ENCODE results near the gene CEACAM6. TPM values are rescaled to one million over a fixed set of nuclear protein-coding genes. Genes with fewer than 3 reads are reported as not detected.

Gene CEACAM6
- not detected for polyA plus RNA-seq (2013, experiment 1 of 2)
- polyA plus RNA-seq (2013, experiment 2 of 2) = not detected

DNA sequence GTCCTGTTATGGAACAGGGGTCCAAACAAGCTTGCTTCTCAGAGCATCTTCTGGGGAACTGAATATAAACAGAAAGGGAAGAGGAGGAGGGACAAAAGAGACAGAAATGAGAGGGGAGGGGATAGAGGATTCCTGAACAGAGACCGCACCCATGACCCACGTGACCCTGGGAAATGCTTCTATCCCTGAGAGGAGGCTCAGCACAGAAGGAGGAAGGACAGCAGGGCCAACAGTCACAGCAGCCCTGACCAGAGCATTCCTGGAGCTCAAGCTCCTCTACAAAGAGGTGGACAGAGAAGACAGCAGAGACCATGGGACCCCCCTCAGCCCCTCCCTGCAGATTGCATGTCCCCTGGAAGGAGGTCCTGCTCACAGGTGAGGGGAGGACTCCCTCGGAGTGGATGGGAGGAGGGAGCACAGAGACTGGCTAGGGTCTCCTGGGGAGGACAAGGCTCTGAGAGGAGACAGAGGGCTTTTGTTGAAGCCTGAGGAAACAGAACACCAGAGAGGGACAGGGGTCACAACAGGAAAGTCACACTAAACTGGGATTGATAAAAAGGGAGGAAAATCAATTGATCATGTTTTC, at the start of gene CEACAM6:
Gene CEACAM6, plus strand, starts transcription at position 203 of the 586 bp plus-strand sequence. Its CDS starts 109 bp downstream, at position 312.
- Histone ChIP-seq H3K9ac (ENCODE audit: low read length) (no peak within 1 kb of the TSS), H3K56ac (ENCODE audit: low read length) (no peak within 1 kb of the TSS), H3K4ac (ENCODE audit: low read depth, low read length) (no peak within 1 kb of the TSS), H4K5ac (ENCODE audit: low read length) (no peak within 1 kb of the TSS), H2BK5ac (ENCODE audit: low read length) (no peak within 1 kb of the TSS), H2BK120ac (ENCODE audit: low read depth, low read length) (no peak within 1 kb of the TSS), H3K23ac (ENCODE audit: low read length) (no peak within 1 kb of the TSS), H3K27ac (ENCODE audit: low read depth, low read length) (no peak within 1 kb of the TSS), H3K79me1 (ENCODE audit: low read length) (no peaks in the 10 kb centered on the region), H3K4me3 (ENCODE audit: low read length) (no peak within 1 kb of the TSS), H3K4me2 (ENCODE audit: low read length) (no peak within 1 kb of the TSS), H3K27me3 (ENCODE audit: insufficient read depth, low read length, poor library complexity) (no peaks in the 10 kb centered on the region), H3K18ac (ENCODE audit: low read length) (no peak within 1 kb of the TSS), H2AK5ac (ENCODE audit: low read length) (no peak within 1 kb of the TSS), H3K36me3 (ENCODE audit: control insufficient read depth, insufficient read depth, low read length) (no peaks in the 10 kb centered on the region), H2BK15ac (replicated peaks; ENCODE audit: low read depth) (no peak within 1 kb of the TSS), H3K79me2 (ENCODE audit: control insufficient read depth, insufficient read depth, low read length) (no peaks in the 10 kb centered on the region), H4K8ac (ENCODE audit: low read depth, low read length) (no peak within 1 kb of the TSS), H3K4me1 (ENCODE audit: control insufficient read depth, low read depth, low read length) (no peaks in the 10 kb centered on the region)
- no CpG with 5 or more reads among the region's 3 CpGs for WGBS (ENCODE audit: extremely low coverage, insufficient coverage, low lambda C conversion rate)
- peak; percentile 0 for DNase-seq

- H2BK120ac ChIP-seq (ENCODE audit: low read depth, low read length) = no peak overlapping the region
- no CpG with 5 or more reads among the region's 26 CpGs for WGBS (ENCODE audit: extremely low coverage, insufficient coverage, low lambda C conversion rate)
- DNase-seq = peak; percentile 81
- H3K4me2 ChIP-seq (ENCODE audit: low read length) = no peak overlapping the region
- no peak overlapping the region for H3K56ac ChIP-seq (ENCODE audit: low read length)
- no peak overlapping the region for H2AK5ac ChIP-seq (ENCODE audit: low read length)
- H4K8ac ChIP-seq (ENCODE audit: low read depth, low read length) = no peak overlapping the region
- no peak overlapping the region for H2BK5ac ChIP-seq (ENCODE audit: low read length)
- no peak overlapping the region for H3K4me3 ChIP-seq (ENCODE audit: low read length)
- no peak overlapping the region for H2BK15ac ChIP-seq (replicated peaks; ENCODE audit: low read depth)
- H3K18ac ChIP-seq (ENCODE audit: low read length) = no peak overlapping the region
- H3K4me1 ChIP-seq (ENCODE audit: control insufficient read depth, low read depth, low read length) = no peaks in the 10 kb centered on the region
- no peak overlapping the region for H3K9ac ChIP-seq (ENCODE audit: low read length)
- H3K23ac ChIP-seq (ENCODE audit: low read length) = no peak overlapping the region
- H4K5ac ChIP-seq (ENCODE audit: low read length) = no peak overlapping the region
- H3K27me3 ChIP-seq (ENCODE audit: insufficient read depth, low read length, poor library complexity) = no peaks in the 10 kb centered on the region
- no peak overlapping the region for H3K27ac ChIP-seq (ENCODE audit: low read depth, low read length)
- H3K4ac ChIP-seq (ENCODE audit: low read depth, low read length) = no peak overlapping the region
- no peaks in the 10 kb centered on the region for H3K36me3 ChIP-seq (ENCODE audit: control insufficient read depth, insufficient read depth, low read length)
- H3K79me1 ChIP-seq (ENCODE audit: low read length) = no peaks in the 10 kb centered on the region
- H3K79me2 ChIP-seq (ENCODE audit: control insufficient read depth, insufficient read depth, low read length) = no peaks in the 10 kb centered on the region
Measured at GRCh38 chr19:41706741-41707501, 48.4 kb upstream of the CEACAM6 start.

- no peak overlapping the region for H4K8ac ChIP-seq (ENCODE audit: low read depth, low read length)
- H2AK5ac ChIP-seq (ENCODE audit: low read length) = no peak overlapping the region
- H3K36me3 ChIP-seq (ENCODE audit: control insufficient read depth, insufficient read depth, low read length) = no peaks in the 10 kb centered on the region
- no peak overlapping the region for H3K56ac ChIP-seq (ENCODE audit: low read length)
- H3K18ac ChIP-seq (ENCODE audit: low read length) = no peak overlapping the region
- no peaks in the 10 kb centered on the region for H3K4me1 ChIP-seq (ENCODE audit: control insufficient read depth, low read depth, low read length)
- no peaks in the 10 kb centered on the region for H3K27me3 ChIP-seq (ENCODE audit: insufficient read depth, low read length, poor library complexity)
- no peak overlapping the region for H2BK15ac ChIP-seq (replicated peaks; ENCODE audit: low read depth)
- no peak overlapping the region for H2BK120ac ChIP-seq (ENCODE audit: low read depth, low read length)
- no peak overlapping the region for H3K9ac ChIP-seq (ENCODE audit: low read length)
- no peak for DNase-seq
- H3K27ac ChIP-seq (ENCODE audit: low read depth, low read length) = no peak overlapping the region
- H3K4ac ChIP-seq (ENCODE audit: low read depth, low read length) = no peak overlapping the region
- no CpG with 5 or more reads among the region's 5 CpGs for whole genome bisulfite sequencing (ENCODE audit: extremely low coverage, insufficient coverage, low lambda C conversion rate)
- no peak overlapping the region for H3K4me3 ChIP-seq (ENCODE audit: low read length)
- no peak overlapping the region for H4K5ac ChIP-seq (ENCODE audit: low read length)
- H3K79me1 ChIP-seq (ENCODE audit: low read length) = no peaks in the 10 kb centered on the region
- H2BK5ac ChIP-seq (ENCODE audit: low read length) = no peak overlapping the region
- no peaks in the 10 kb centered on the region for H3K79me2 ChIP-seq (ENCODE audit: control insufficient read depth, insufficient read depth, low read length)
- H3K4me2 ChIP-seq (ENCODE audit: low read length) = no peak overlapping the region
- H3K23ac ChIP-seq (ENCODE audit: low read length) = no peak overlapping the region
Measured at GRCh38 chr19:41707502-41707812, 47.9 kb upstream of the CEACAM6 start.

- no peaks in the 10 kb centered on the region for H3K27me3 ChIP-seq (ENCODE audit: insufficient read depth, low read length, poor library complexity)
- H3K9ac ChIP-seq (ENCODE audit: low read length) = no peak overlapping the region
- H4K8ac ChIP-seq (ENCODE audit: low read depth, low read length) = no peak overlapping the region
- H3K79me2 ChIP-seq (ENCODE audit: control insufficient read depth, insufficient read depth, low read length) = no peaks in the 10 kb centered on the region
- no peak overlapping the region for H3K56ac ChIP-seq (ENCODE audit: low read length)
- DNase-seq = no peak
- H3K4me2 ChIP-seq (ENCODE audit: low read length) = no peak overlapping the region
- H3K4me1 ChIP-seq (ENCODE audit: control insufficient read depth, low read depth, low read length) = no peaks in the 10 kb centered on the region
- no peak overlapping the region for H2BK120ac ChIP-seq (ENCODE audit: low read depth, low read length)
- no peak overlapping the region for H3K27ac ChIP-seq (ENCODE audit: low read depth, low read length)
- no peaks in the 10 kb centered on the region for H3K79me1 ChIP-seq (ENCODE audit: low read length)
- no peak overlapping the region for H2BK5ac ChIP-seq (ENCODE audit: low read length)
- no peak overlapping the region for H3K4me3 ChIP-seq (ENCODE audit: low read length)
- no peak overlapping the region for H3K18ac ChIP-seq (ENCODE audit: low read length)
- H3K36me3 ChIP-seq (ENCODE audit: control insufficient read depth, insufficient read depth, low read length) = no peaks in the 10 kb centered on the region
- no peak overlapping the region for H3K23ac ChIP-seq (ENCODE audit: low read length)
- no peak overlapping the region for H2BK15ac ChIP-seq (replicated peaks; ENCODE audit: low read depth)
- H3K4ac ChIP-seq (ENCODE audit: low read depth, low read length) = no peak overlapping the region
- H4K5ac ChIP-seq (ENCODE audit: low read length) = no peak overlapping the region
- no CpG with 5 or more reads among the region's 5 CpGs for WGBS (ENCODE audit: extremely low coverage, insufficient coverage, low lambda C conversion rate)
- no peak overlapping the region for H2AK5ac ChIP-seq (ENCODE audit: low read length)
Measured at GRCh38 chr19:41707871-41708371, 47.4 kb upstream of the CEACAM6 start.

DNA sequence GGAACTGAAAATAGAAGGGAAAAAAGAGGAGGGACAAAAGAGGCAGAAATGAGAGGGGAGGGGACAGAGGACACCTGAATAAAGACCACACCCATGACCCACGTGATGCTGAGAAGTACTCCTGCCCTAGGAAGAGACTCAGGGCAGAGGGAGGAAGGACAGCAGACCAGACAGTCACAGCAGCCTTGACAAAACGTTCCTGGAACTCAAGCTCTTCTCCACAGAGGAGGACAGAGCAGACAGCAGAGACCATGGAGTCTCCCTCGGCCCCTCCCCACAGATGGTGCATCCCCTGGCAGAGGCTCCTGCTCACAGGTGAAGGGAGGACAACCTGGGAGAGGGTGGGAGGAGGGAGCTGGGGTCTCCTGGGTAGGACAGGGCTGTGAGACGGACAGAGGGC, 46.8 kb upstream of the CEACAM6 start, which contains the start of gene CEACAM5:
Gene CEACAM5, plus strand, starts transcription at position 146 of the 400 bp plus-strand sequence. Its CDS starts 106 bp downstream, at position 252.
- Histone ChIP-seq H4K8ac (ENCODE audit: low read depth, low read length) (no peak within 1 kb of the TSS), H4K5ac (ENCODE audit: low read length) (no peak within 1 kb of the TSS), H3K4me1 (ENCODE audit: control insufficient read depth, low read depth, low read length) (no peaks in the 10 kb centered on the region), H2AK5ac (ENCODE audit: low read length) (no peak within 1 kb of the TSS), H3K27me3 (ENCODE audit: insufficient read depth, low read length, poor library complexity) (no peaks in the 10 kb centered on the region), H3K79me1 (ENCODE audit: low read length) (no peaks in the 10 kb centered on the region), H2BK120ac (ENCODE audit: low read depth, low read length) (no peak within 1 kb of the TSS), H3K4ac (ENCODE audit: low read depth, low read length) (no peak within 1 kb of the TSS), H2BK5ac (ENCODE audit: low read length) (no peak within 1 kb of the TSS), H3K4me2 (ENCODE audit: low read length) (no peak within 1 kb of the TSS), H3K9ac (ENCODE audit: low read length) (no peak within 1 kb of the TSS), H3K27ac (ENCODE audit: low read depth, low read length) (no peak within 1 kb of the TSS), H3K56ac (ENCODE audit: low read length) (no peak within 1 kb of the TSS), H3K18ac (ENCODE audit: low read length) (no peak within 1 kb of the TSS), H3K4me3 (ENCODE audit: low read length) (no peak within 1 kb of the TSS), H3K23ac (ENCODE audit: low read length) (no peak within 1 kb of the TSS), H3K36me3 (ENCODE audit: control insufficient read depth, insufficient read depth, low read length) (no peaks in the 10 kb centered on the region), H2BK15ac (replicated peaks; ENCODE audit: low read depth) (no peak within 1 kb of the TSS), H3K79me2 (ENCODE audit: control insufficient read depth, insufficient read depth, low read length) (no peaks in the 10 kb centered on the region)
- no CpG with 5 or more reads among the region's 4 CpGs for WGBS (ENCODE audit: extremely low coverage, insufficient coverage, low lambda C conversion rate)
- DNase-seq = no peak
